B cell (primary cell): ENCODE results near the gene POLR3B. TPM values are rescaled to one million over a fixed set of nuclear protein-coding genes. Genes with fewer than 3 reads are reported as not detected.

Experiments used
- ATAC-seq: fragments of 200-7000 bp; cut with Tn5 transposase; one replicate; pipeline ENCODE4 v1.10.0; 2021; ENCODE audit warnings: low read depth, mild to moderate bottlenecking, moderate number of reproducible peaks, moderate library complexity
- CTCF ChIA-PET: fragments of 350-600 bp; sonication (Branson Sonifier 250); formaldehyde crosslinking; loops from one replicate; lab custom pipeline; 2021; ENCODE audit warnings: antibody characterized with exemption, inconsistent platforms; lab: Charles Lee
- POLR2A ChIA-PET: fragments of 350-600 bp; sonication (Branson Sonifier 250); formaldehyde crosslinking; loops from one replicate; lab custom pipeline; 2021; ENCODE audit warnings: antibody characterized with exemption; lab: Charles Lee
- DNase-seq: peaks from one replicate; pipeline ENCODE4 v3.0.0; 2013
- H2AFZ ChIP-seq: 2 replicates; pipeline ENCODE4 v1.6.1; 2012; ENCODE audit warnings: mild to moderate bottlenecking, low read depth, low read length; ENCODE audit not compliant: insufficient read depth, poor library complexity, severe bottlenecking
- H3K27ac ChIP-seq, 2 donors: 1 replicate in 1 of 2; 2 replicates in 1 of 2; pipeline ENCODE4 v1.5.1; 2012 to 2013; ENCODE audit warnings: low read length in 2 of 2, mild to moderate bottlenecking in 2 of 2, moderate library complexity in 1 of 2
- H3K27me3 ChIP-seq, 4 experiments: fragments of 200-600 bp in 1 of 4; sonication (generic) in 1 of 4; replicated peaks in 1 of 4; 1 replicate in 2 of 4; 2 replicates in 2 of 4; pipeline versions ENCODE4 v1.6.1 to v1.7.0; 2013 to 2016; ENCODE audit warnings: low read length in 3 of 4, mild to moderate bottlenecking in 2 of 4, mixed read lengths in 1 of 4, moderate library complexity in 1 of 4; ENCODE audit not compliant: insufficient read depth in 4 of 4, control insufficient read depth in 3 of 4; ENCODE audit errors: control extremely low read depth in 1 of 4
- H3K36me3 ChIP-seq, 2 experiments: replicated peaks in 1 of 2; 1 replicate in 1 of 2; 2 replicates in 1 of 2; pipeline versions ENCODE4 v1.6.1 to v1.7.1; 2013; ENCODE audit warnings: low read length in 1 of 2; ENCODE audit not compliant: insufficient read depth in 2 of 2, control insufficient read depth in 1 of 2; ENCODE audit errors: control extremely low read depth in 1 of 2, extremely low read depth in 1 of 2
- H3K4me1 ChIP-seq, 2 donors: fragments of 200-600 bp in 1 of 2; sonication (generic) in 1 of 2; 1 replicate in 1 of 2; 2 replicates in 1 of 2; pipeline versions ENCODE4 v1.5.1 to v1.6.1; 2013 to 2017; ENCODE audit warnings: low read length in 2 of 2; ENCODE audit not compliant: control insufficient read depth in 2 of 2, insufficient read depth in 2 of 2
- H3K4me2 ChIP-seq: replicated peaks from 2 replicates; pipeline ENCODE3; 2012; ENCODE audit warnings: mild to moderate bottlenecking, low read depth, low read length; ENCODE audit not compliant: poor library complexity, severe bottlenecking
- H3K4me3 ChIP-seq, 5 experiments: fragments of 200-600 bp in 1 of 5; sonication (generic) in 1 of 5; 1 replicate in 3 of 5; 2 replicates in 2 of 5; pipeline versions ENCODE4 v1.5.1 to v1.7.0; 2011 to 2016; ENCODE audit warnings: low read length in 4 of 5, mild to moderate bottlenecking in 4 of 5, low read depth in 2 of 5, control low read depth in 1 of 5, moderate library complexity in 1 of 5; ENCODE audit not compliant: insufficient read depth in 1 of 5; ENCODE audit errors: control extremely low read depth in 1 of 5, extremely low read depth in 1 of 5
- H3K79me2 ChIP-seq: fragments of 200-600 bp; sonication (generic); one replicate; pipeline ENCODE4 v1.6.0; 2016; ENCODE audit warnings: low read length; ENCODE audit not compliant: control insufficient read depth, insufficient read depth
- H3K9ac ChIP-seq: fragments of 200-600 bp; sonication (generic); 2 replicates; pipeline ENCODE4 v1.6.1; 2017; ENCODE audit warnings: mild to moderate bottlenecking, low read length, moderate library complexity
- H3K9me3 ChIP-seq, 3 donors: one replicate each; pipeline versions ENCODE4 v1.6.1 to v1.7.1; 2013; ENCODE audit warnings: low read length in 2 of 3; ENCODE audit not compliant: control insufficient read depth in 2 of 3, insufficient read depth in 1 of 3; ENCODE audit errors: control extremely low read depth in 1 of 3
- H4K20me1 ChIP-seq: 2 replicates; pipeline ENCODE4 v1.6.0; 2012; ENCODE audit warnings: mild to moderate bottlenecking, low read length; ENCODE audit not compliant: insufficient read depth, control insufficient read depth, poor library complexity, severe bottlenecking
- H3K27ac Mint-ChIP-seq: one replicate; pipeline ENCODE4 v1.8.0; 2021; ENCODE audit warnings: mixed read lengths
- H3K27me3 Mint-ChIP-seq: one replicate; pipeline ENCODE4 v1.8.0; 2021; ENCODE audit warnings: mixed read lengths
- H3K4me1 Mint-ChIP-seq: one replicate; pipeline ENCODE4 v1.8.0; 2021; ENCODE audit warnings: mixed read lengths
- H3K4me3 Mint-ChIP-seq: one replicate; pipeline ENCODE4 v1.8.0; 2021; ENCODE audit warnings: mixed read lengths
- H3K9me3 Mint-ChIP-seq: one replicate; pipeline ENCODE4 v1.8.0; 2022; ENCODE audit warnings: mixed read lengths; ENCODE audit not compliant: insufficient read depth
- CTCF ChIP-seq: fragments of 200-600 bp; IDR thresholded peaks from one replicate; pipeline ENCODE4 v1.8.0; 2022; ENCODE audit warnings: antibody characterized with exemption, mild to moderate bottlenecking
- EZH2 ChIP-seq: IDR thresholded peaks from 2 replicates; pipeline ENCODE4 v1.6.1; 2012; ENCODE audit warnings: borderline replicate concordance, low read depth, mild to moderate bottlenecking, moderate library complexity, low read length; ENCODE audit not compliant: insufficient read depth, poor library complexity, severe bottlenecking
- WGBS: methylation state at CpG from one replicate; pipeline ENCODE4 v1.1.5; 2013; ENCODE audit warnings: missing lambda C conversion rate; ENCODE audit not compliant: insufficient coverage; 5-methylcytosine and 5-hydroxymethylcytosine counted together
- intact Hi-C: fragments of 100-400 bp; cut with micrococcal nuclease; formaldehyde crosslinking; loops from one replicate; pipeline ENCODE4 v1.10.0; 2022
- polyA plus RNA-seq: library from polyadenylated mRNA; depleted of rRNA; stranded (reverse); fragments of >200 nt; gene quantifications from 2 replicates; pipeline ENCODE4 v1.2.3, GENCODE V29; 2012
- total RNA-seq, 2 donors: library from RNA; stranded (reverse); fragments of 120-200 nt in 1 of 2; gene quantifications; 1 replicate in 1 of 2; 2 replicates in 1 of 2; pipeline versions ENCODE4 v1.2.3 to v1.2.4, GENCODE V29; 2013 to 2022

The POLR3B gene
- total and polyA plus RNA-seq, 2 donors (not counting 1 experiment from before 2014, with no cell fraction given): 1.3 to 9.7 TPM

GRCh38 chr12:106495354-106495965, 137.9 kb downstream of the POLR3B start:
- Histone ChIP-seq H2AFZ (no peak overlapping the region), H3K79me2 (no peaks in the 10 kb centered on the region), H3K36me3 (peaks cover 0 to 16% of the 10 kb centered on the region in 2 experiments), H3K9me3 (no peaks in the 10 kb centered on the region), H3K27ac (no peak overlapping the region), H3K27me3 (no peaks in the 10 kb centered on the region), H4K20me1 (no peaks in the 10 kb centered on the region), H3K9ac (no peak overlapping the region), H3K4me1 (no peaks in the 10 kb centered on the region), H3K4me2 (no peak overlapping the region), H3K4me3 (no peak overlapping the region)
- no peak for DNase-seq
- WGBS: 96% methylated on average over 4 of the region's 5 CpGs
- H3K27me3 Mint-ChIP-seq: no peaks in the 10 kb centered on the region
- no peak for TF ChIP-seq EZH2
- TF ChIP-seq CTCF: no peak
- H3K9me3 Mint-ChIP-seq: no peaks in the 10 kb centered on the region
- ChIA-PET CTCF (no interaction called here), POLR2A (no interaction called here)
- intact Hi-C loops: no loop called here
- H3K27ac Mint-ChIP-seq: no peak overlapping the region
- no peaks in the 10 kb centered on the region for H3K4me1 Mint-ChIP-seq
- H3K4me3 Mint-ChIP-seq: no peak overlapping the region
- ATAC-seq: no peak

- Histone ChIP-seq H3K4me1 (no peaks in the 10 kb centered on the region), H3K4me2 (no peak overlapping the region), H3K79me2 (no peaks in the 10 kb centered on the region), H3K4me3 (no peak overlapping the region), H3K27ac (no peak overlapping the region), H3K27me3 (no peaks in the 10 kb centered on the region), H3K9ac (no peak overlapping the region), H4K20me1 (no peaks in the 10 kb centered on the region), H3K9me3 (no peaks in the 10 kb centered on the region), H3K36me3 (peaks cover 0 to 16% of the 10 kb centered on the region in 2 experiments), H2AFZ (no peak overlapping the region)
- intact Hi-C loops: no loop called here
- DNase-seq (no peak), ATAC-seq (no peak)
- no peak overlapping the region for H3K27ac Mint-ChIP-seq
- H3K27me3 Mint-ChIP-seq: no peaks in the 10 kb centered on the region
- WGBS: 22% methylated on average over 6 of the region's 7 CpGs
- no peaks in the 10 kb centered on the region for H3K9me3 Mint-ChIP-seq
- no peak for TF ChIP-seq EZH2
- no peak for TF ChIP-seq CTCF
- H3K4me3 Mint-ChIP-seq: no peak overlapping the region
- no peaks in the 10 kb centered on the region for H3K4me1 Mint-ChIP-seq
- ChIA-PET POLR2A (no interaction called here), CTCF (interaction anchor here (0.7 kb wide), 1 partner anchor 21 kb away, joined by 3 read pairs; no protein-coding TSS in a partner anchor)
Measured at GRCh38 chr12:106498056-106498455, 140.5 kb downstream of the POLR3B start.
